ENCODE results near the gene TGM1. TPM values are rescaled to one million over a fixed set of nuclear protein-coding genes. Genes with fewer than 3 reads are reported as not detected.
A peak's percentile ranks its signal among the peaks of the same experiment; 100 is the strongest.

TGM1 gene
- total RNA-seq, 6 experiments from 2014 or later = 0.37 to 1.9 (median 0.77) TPM

GRCh38 chr14:24298892-24299254 lies 35.9 kb upstream of the TGM1 start:
- WGBS (ENCODE audit: insufficient coverage, low coverage, low lambda C conversion rate, missing lambda C conversion rate) = 15% methylated on average over 7 of the region's 7 CpGs
- intact Hi-C loops (cut with DNase I) = loop anchor here (5.0 to 10.0 kb wide), 2 partner anchors 54 to 57 kb away; partner anchors contain the start of gene TINF2 (in 2 of the 2)
- TF ChIP-seq CTCF (IDR thresholded peaks at IDR 0.05) = no peak
- no peak for TF ChIP-seq POLR2A (IDR thresholded peaks at IDR 0.05)

GRCh38 chr14:24297190-24297964 lies 34.4 kb upstream of the TGM1 start:
- intact Hi-C loops (cut with DNase I) = loop anchor here (5.0 to 10.0 kb wide), 2 partner anchors 53 to 55 kb away; partner anchors contain the start of gene TINF2 (in 2 of the 2)
- Histone ChIP-seq H3K27me3 (no peaks in the 10 kb centered on the region), H3K9me3 (no peaks in the 10 kb centered on the region), H3K27ac (peak overlapping the region in 2 of 3 donors; percentile 79 to 93), H3K4me3 (peak overlapping the region in 1 of 3 donors; percentile 80), H3K4me1 (peaks cover 0 to 38% (median 11%) of the 10 kb centered on the region in 4 donors), H3K36me3 (peaks cover 2 to 37% (median 15%) of the 10 kb centered on the region in 4 donors)
- DNase-seq (no peak), ATAC-seq (peak; percentile 27 to 41 (median 32))
- TF ChIP-seq CTCF (IDR thresholded peaks at IDR 0.05) (peak; percentile 45 to 48 (median 46)), POLR2A (IDR thresholded peaks at IDR 0.05) (no peak)
- 23% methylated on average over 5 of the region's 5 CpGs for WGBS (ENCODE audit: insufficient coverage, low coverage, low lambda C conversion rate, missing lambda C conversion rate)

More at GRCh38 chr14:24298892-24299254, 35.9 kb upstream of the TGM1 start:
- no peaks in the 10 kb centered on the region for H3K9me3 ChIP-seq
- peaks cover 0 to 48% (median 13%) of the 10 kb centered on the region in 4 donors for H3K4me1 ChIP-seq
- H3K27me3 ChIP-seq = no peaks in the 10 kb centered on the region
- peak overlapping the region; percentile 46 to 98 (median 80) for H3K4me3 ChIP-seq
- H3K36me3 ChIP-seq = peaks cover 0 to 41% (median 18%) of the 10 kb centered on the region in 4 donors
- DNase-seq (no peak), ATAC-seq (peak; percentile 8 to 37 (median 13))
- H3K27ac ChIP-seq = peak overlapping the region; percentile 79 to 93 (median 81)

- Histone ChIP-seq H3K4me1 (peaks cover 0 to 45% (median 15%) of the 10 kb centered on the region in 4 donors), H3K4me3 (no peak overlapping the region), H3K27me3 (no peaks in the 10 kb centered on the region), H3K27ac (peak overlapping the region in 1 of 3 donors; percentile 6), H3K9me3 (no peaks in the 10 kb centered on the region), H3K36me3 (peaks cover 2 to 29% (median 13%) of the 10 kb centered on the region in 4 donors)
- DNase-seq = peak in 1 of 3 donors; percentile 60
- intact Hi-C loops (cut with DNase I) = loop anchor here (5.0 to 10.0 kb wide), 2 partner anchors 52 to 54 kb away; partner anchors contain the start of gene TINF2 (in 2 of the 2)
- 43% methylated on average over 8 of the region's 12 CpGs for WGBS (ENCODE audit: insufficient coverage, low coverage, low lambda C conversion rate, missing lambda C conversion rate)
- TF ChIP-seq POLR2A (IDR thresholded peaks at IDR 0.05) (no peak), CTCF (IDR thresholded peaks at IDR 0.05) (peak; percentile 60 to 80 (median 66))
- peak; percentile 49 to 54 (median 52) for ATAC-seq
Measured at GRCh38 chr14:24296341-24297157, 33.6 kb upstream of the TGM1 start.

- H3K36me3 ChIP-seq = peaks cover 9 to 43% (median 18%) of the 10 kb centered on the region in 4 donors
- no peaks in the 10 kb centered on the region for H3K9me3 ChIP-seq
- 92% methylated on average over 2 of the region's 2 CpGs for WGBS (ENCODE audit: insufficient coverage, low coverage, low lambda C conversion rate, missing lambda C conversion rate)
- no peaks in the 10 kb centered on the region for H3K27me3 ChIP-seq
- no peak for TF ChIP-seq POLR2A (IDR thresholded peaks at IDR 0.05)
- TF ChIP-seq CTCF (IDR thresholded peaks at IDR 0.05) = no peak
- intact Hi-C loops (cut with DNase I) = loop anchor here in 1 of 2 donors (10.0 kb wide), 1 partner anchor 49 kb away; the partner anchor contains the start of gene TINF2
- H3K4me1 ChIP-seq = peaks cover 0 to 47% (median 15%) of the 10 kb centered on the region in 4 donors
- H3K4me3 ChIP-seq = no peak overlapping the region
- ATAC-seq = no peak
- no peak for DNase-seq
- H3K27ac ChIP-seq = no peak overlapping the region
Measured at GRCh38 chr14:24293525-24293924, 30.5 kb upstream of the TGM1 start.

Data from right lobe of liver (tissue), 6 donors.